HG03442 (cell line): ENCODE results near the gene BICC1.

ENCODE experiments used
- ATAC-seq: cut with Tn5 transposase; IDR thresholded peaks from one replicate; pipeline ENCODE4 v1.9.1; 2021; ENCODE audit warnings: mild to moderate bottlenecking, moderate library complexity; ENCODE audit not compliant: unreplicated experiment

The BICC1 gene

GRCh38 chr10:58645416-58646146, 132.9 kb downstream of the BICC1 start:
- ATAC-seq: no peak

GRCh38 chr10:58647376-58648112, 134.9 kb downstream of the BICC1 start:
- ATAC-seq: no peak

- no peak for ATAC-seq
Observed at GRCh38 chr10:58648131-58648530, 135.5 kb downstream of the BICC1 start.

GRCh38 chr10:58651040-58651439, 138.4 kb downstream of the BICC1 start:
- no peak for ATAC-seq

GRCh38 chr10:58651742-58652141, 139.1 kb downstream of the BICC1 start:
- no peak for ATAC-seq

- ATAC-seq: no peak
Observed at GRCh38 chr10:58653139-58653538, 140.5 kb downstream of the BICC1 start.

- no peak for ATAC-seq
Observed at GRCh38 chr10:58660575-58661255, 148.0 kb downstream of the BICC1 start.

- ATAC-seq: no peak
Observed at GRCh38 chr10:58661336-58661735, 148.7 kb downstream of the BICC1 start.

- no peak for ATAC-seq
Observed at GRCh38 chr10:58661902-58662301, 149.2 kb downstream of the BICC1 start.

GRCh38 chr10:58662314-58662713, 149.6 kb downstream of the BICC1 start:
- ATAC-seq: no peak

- no peak for ATAC-seq
Observed at GRCh38 chr10:58665361-58665760, 152.7 kb downstream of the BICC1 start.

- ATAC-seq: no peak
Observed at GRCh38 chr10:58666024-58666423, 153.4 kb downstream of the BICC1 start.

GRCh38 chr10:58667658-58668310, 155.1 kb downstream of the BICC1 start:
- ATAC-seq: no peak

- no peak for ATAC-seq
Observed at GRCh38 chr10:58672845-58673244, 160.2 kb downstream of the BICC1 start.

GRCh38 chr10:58674251-58674650, 161.6 kb downstream of the BICC1 start:
- no peak for ATAC-seq

GRCh38 chr10:58675321-58675720, 162.6 kb downstream of the BICC1 start:
- no peak for ATAC-seq

- ATAC-seq: no peak
Observed at GRCh38 chr10:58691528-58691927, 178.9 kb downstream of the BICC1 start.

- ATAC-seq: no peak
Observed at GRCh38 chr10:58693919-58694318, 181.2 kb downstream of the BICC1 start.

- no peak for ATAC-seq
Observed at GRCh38 chr10:58695022-58695421, 182.3 kb downstream of the BICC1 start.

GRCh38 chr10:58696736-58697135, 184.1 kb downstream of the BICC1 start:
- no peak for ATAC-seq

- ATAC-seq: no peak
Observed at GRCh38 chr10:58697691-58698090, 185.0 kb downstream of the BICC1 start.
